Small intestine (tissue), 7 donors: ENCODE measurements around the gene JMJD1C. TPM values are rescaled to one million over a fixed set of nuclear protein-coding genes. Genes with fewer than 3 reads are reported as not detected.

ENCODE experiments used
- DNase-seq, 2 donors: peaks; one replicate each; pipeline versions ENCODE4 v3.0.0 to v3.0.0-alpha.2; 2013
- FAIRE-seq: peaks from 2 replicates; lab custom pipeline; 2012; peaks lifted over from hg19 to GRCh38; lab: Jason Lieb, UNC
- H3K27ac ChIP-seq, 3 donors: one replicate each; pipeline ENCODE4 v1.5.1; 2013; ENCODE audit warnings: low read length in 2 of 3, mild to moderate bottlenecking in 2 of 3, control low read depth in 1 of 3, inconsistent platforms in 1 of 3, low read depth in 1 of 3, moderate library complexity in 1 of 3
- H3K27me3 ChIP-seq, 3 donors: one replicate each; pipeline ENCODE4 v1.6.1; 2013; ENCODE audit warnings: low read length in 3 of 3, inconsistent platforms in 1 of 3; ENCODE audit not compliant: control insufficient read depth in 3 of 3, insufficient read depth in 3 of 3
- H3K36me3 ChIP-seq, 3 donors: one replicate each; pipeline ENCODE4 v1.6.1; 2013; ENCODE audit warnings: low read length in 3 of 3, inconsistent platforms in 1 of 3, low read depth in 1 of 3, mild to moderate bottlenecking in 1 of 3, moderate library complexity in 1 of 3; ENCODE audit not compliant: control insufficient read depth in 3 of 3, insufficient read depth in 2 of 3
- H3K4me1 ChIP-seq, 3 donors: one replicate each; pipeline ENCODE4 v1.6.1; 2013; ENCODE audit warnings: low read length in 2 of 3, inconsistent platforms in 1 of 3, low read depth in 1 of 3, mild to moderate bottlenecking in 1 of 3, moderate library complexity in 1 of 3; ENCODE audit not compliant: control insufficient read depth in 3 of 3, insufficient read depth in 2 of 3
- H3K4me3 ChIP-seq, 3 donors: one replicate each; pipeline ENCODE4 v1.5.1; 2013; ENCODE audit warnings: low read length in 3 of 3, control low read depth in 1 of 3, inconsistent platforms in 1 of 3, low read depth in 1 of 3, mild to moderate bottlenecking in 1 of 3, moderate library complexity in 1 of 3
- H3K9me3 ChIP-seq, 2 donors: one replicate each; pipeline ENCODE4 v1.6.1; 2013; ENCODE audit warnings: low read depth in 1 of 2, low read length in 1 of 2; ENCODE audit not compliant: control insufficient read depth in 2 of 2, insufficient read depth in 1 of 2
- WGBS, 3 donors: extraction: QIAGEN DNeasy Blood & Tissue Kit; methylation state at CpG; one replicate each; pipeline ENCODE4 v1.1.7; 2013; 5-methylcytosine and 5-hydroxymethylcytosine counted together
- polyA plus RNA-seq, 4 donors: library from polyadenylated mRNA; stranded (reverse) in 3 of 4; unstranded in 1 of 4; fragments of 200-250 nt in 3 of 4; fragments of 120-200 nt in 1 of 4; gene quantifications; one replicate each; pipeline versions ENCODE4 v1.2.1 to v1.2.3, GENCODE V29; 2013
- donor health status: healthy with polysubstance abuse.
- donor health status: control.
- donor health status: control.
- donor health status: Bipolar disorder and iron deficiency.
- donor health status: healthy.

The JMJD1C gene
- polyA plus RNA-seq, 4 donors: 22.4 to 108 (median 39.1) TPM

DNA sequence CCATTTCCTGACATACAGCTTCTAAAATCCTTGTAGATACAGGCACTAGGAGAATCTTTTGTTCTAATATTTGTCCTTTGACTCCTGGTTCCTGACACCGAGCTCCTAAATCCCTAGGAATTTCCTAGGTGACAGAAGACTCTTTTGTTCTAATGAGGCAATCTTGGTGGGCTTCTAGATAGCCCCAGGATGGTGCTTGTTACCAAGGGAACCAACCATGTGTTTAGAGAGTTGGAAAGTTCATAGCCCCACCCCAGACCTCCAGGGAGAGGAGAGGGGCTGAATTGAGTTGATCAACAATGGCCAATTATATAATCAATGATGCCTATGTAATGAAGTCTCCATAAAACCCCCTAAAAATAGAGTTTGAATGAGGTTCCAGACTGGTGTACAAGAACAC is 145.1 kb downstream of the JMJD1C start:
- H3K27me3 ChIP-seq: no peaks in the 10 kb centered on the region
- no peaks in the 10 kb centered on the region for H3K4me1 ChIP-seq
- H3K4me3 ChIP-seq: no peak overlapping the region
- no peak overlapping the region for H3K27ac ChIP-seq
- FAIRE-seq (no peak), DNase-seq (no peak)
- 80 to 93% (median 81%) methylated on average over 1 of the region's 1 CpG for WGBS, 3 donors
- no peaks in the 10 kb centered on the region for H3K9me3 ChIP-seq
- H3K36me3 ChIP-seq: peaks cover 0 to 11% (median 4%) of the 10 kb centered on the region in 3 donors

DNA sequence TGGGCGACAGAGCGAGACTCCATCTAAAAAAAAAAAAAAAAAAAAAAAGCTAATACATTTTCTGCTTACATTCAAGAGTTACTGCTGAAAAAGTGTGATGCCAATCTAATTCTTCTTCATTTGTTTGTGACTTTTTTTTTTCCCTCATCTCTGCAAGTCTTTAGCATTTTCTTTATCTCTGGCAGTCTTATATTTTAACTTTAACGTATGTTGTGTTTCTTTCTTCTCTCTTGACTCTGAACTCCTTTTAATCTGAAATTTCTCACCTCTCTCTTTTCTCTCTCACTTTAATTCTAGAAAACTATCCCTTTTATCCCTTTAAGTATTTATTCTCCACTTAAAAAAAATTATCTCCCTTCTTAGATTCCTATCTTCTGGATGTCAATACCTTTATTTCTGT is 146.5 kb downstream of the JMJD1C start:
- Histone ChIP-seq H3K36me3 (peaks cover 0 to 17% (median 4%) of the 10 kb centered on the region in 3 donors), H3K4me1 (no peaks in the 10 kb centered on the region), H3K4me3 (no peak overlapping the region), H3K27ac (no peak overlapping the region), H3K27me3 (no peaks in the 10 kb centered on the region), H3K9me3 (no peaks in the 10 kb centered on the region)
- DNase-seq: no peak
- no peak for FAIRE-seq
- WGBS, 3 donors: 95 to 99% (median 97%) methylated on average over 3 of the region's 3 CpGs

DNA sequence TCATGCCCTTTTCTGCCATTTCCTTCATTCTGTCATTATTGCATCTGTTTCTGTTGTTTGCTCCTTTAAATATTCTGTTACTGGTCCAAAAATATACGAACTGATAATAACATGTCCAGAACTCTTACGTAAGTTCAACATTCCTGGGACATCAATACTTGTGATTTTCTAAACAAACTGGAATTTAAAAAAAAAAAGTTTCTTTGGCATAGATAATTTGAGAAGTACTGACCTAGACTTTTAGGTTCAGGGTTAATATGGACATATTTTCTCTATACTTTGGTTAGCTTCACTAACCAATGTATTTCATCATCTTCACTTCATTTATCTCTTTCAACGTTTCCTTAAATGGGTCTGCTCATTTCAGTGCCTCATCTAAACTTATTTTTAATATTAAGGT is 147.3 kb downstream of the JMJD1C start:
- Histone ChIP-seq H3K9me3 (no peaks in the 10 kb centered on the region), H3K4me3 (no peak overlapping the region), H3K4me1 (no peaks in the 10 kb centered on the region), H3K27ac (no peak overlapping the region), H3K36me3 (peaks cover 0 to 18% (median 4%) of the 10 kb centered on the region in 3 donors), H3K27me3 (no peaks in the 10 kb centered on the region)
- FAIRE-seq (no peak), DNase-seq (no peak)
- 71 to 86% (median 79%) methylated on average over 3 of the region's 3 CpGs for WGBS, 3 donors

DNA sequence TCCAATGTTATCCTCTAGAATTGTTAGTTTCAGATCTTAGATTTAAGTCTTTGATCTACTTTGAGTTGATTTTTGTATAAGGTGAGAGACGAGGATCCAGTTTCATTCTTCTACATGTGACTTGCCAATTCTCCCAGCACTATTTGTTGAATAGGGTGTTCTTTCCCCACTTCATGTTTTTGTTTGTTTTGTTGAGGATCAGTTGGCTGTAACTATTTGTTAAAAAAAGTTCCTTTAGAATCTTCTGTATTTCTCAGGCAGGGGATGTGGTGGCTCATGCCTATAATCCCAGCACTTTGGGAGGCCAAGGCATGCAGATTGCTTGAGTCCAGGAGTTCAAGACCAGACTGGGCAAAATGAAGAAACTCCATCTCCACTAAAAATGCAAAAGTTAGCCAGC is 151.8 kb downstream of the JMJD1C start:
- Histone ChIP-seq H3K36me3 (peaks cover 0 to 22% (median 0%) of the 10 kb centered on the region in 3 donors), H3K27me3 (no peaks in the 10 kb centered on the region), H3K27ac (no peak overlapping the region), H3K9me3 (no peaks in the 10 kb centered on the region), H3K4me3 (no peak overlapping the region), H3K4me1 (no peaks in the 10 kb centered on the region)
- FAIRE-seq (no peak), DNase-seq (no peak)
- WGBS, 3 donors: 82 to 95% (median 92%) methylated on average over 1 of the region's 1 CpG

DNA sequence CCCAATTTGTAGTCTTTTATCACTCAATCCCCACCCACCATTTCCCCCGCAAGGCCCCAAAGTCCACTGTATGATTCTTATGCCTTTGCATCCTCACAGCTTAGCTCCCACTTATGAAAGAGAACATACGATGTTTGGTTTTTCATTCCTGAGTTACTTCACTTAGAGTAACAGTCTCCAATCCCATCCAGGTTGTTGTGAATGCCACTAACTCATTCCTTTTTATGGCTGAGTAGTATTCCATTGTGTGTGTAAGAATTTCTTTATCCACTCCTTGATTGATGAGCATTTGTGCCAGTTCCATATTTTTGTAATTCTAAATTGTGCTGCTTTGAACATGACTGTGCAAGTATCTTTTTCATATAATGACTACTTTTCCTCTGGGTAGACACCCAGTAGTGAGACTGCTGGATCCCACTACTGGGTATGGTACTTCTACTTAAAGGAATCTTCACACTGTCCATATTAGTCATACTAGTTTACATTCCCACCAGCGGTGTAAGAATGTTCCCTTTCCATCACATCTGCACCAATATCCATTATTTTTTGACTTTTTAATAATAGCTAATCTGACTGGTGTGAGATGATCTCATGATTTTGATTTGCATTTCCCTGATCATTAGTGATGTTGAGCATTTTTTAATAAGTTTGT is 152.6 kb downstream of the JMJD1C start:
- Histone ChIP-seq H3K36me3 (peaks cover 0 to 22% (median 0%) of the 10 kb centered on the region in 3 donors), H3K9me3 (no peaks in the 10 kb centered on the region), H3K4me1 (no peaks in the 10 kb centered on the region), H3K27ac (no peak overlapping the region), H3K27me3 (no peaks in the 10 kb centered on the region), H3K4me3 (no peak overlapping the region)
- no peak for FAIRE-seq
- no peak for DNase-seq
- 87 to 99% (median 99%) methylated on average over 3 of the region's 3 CpGs for WGBS, 3 donors

DNA sequence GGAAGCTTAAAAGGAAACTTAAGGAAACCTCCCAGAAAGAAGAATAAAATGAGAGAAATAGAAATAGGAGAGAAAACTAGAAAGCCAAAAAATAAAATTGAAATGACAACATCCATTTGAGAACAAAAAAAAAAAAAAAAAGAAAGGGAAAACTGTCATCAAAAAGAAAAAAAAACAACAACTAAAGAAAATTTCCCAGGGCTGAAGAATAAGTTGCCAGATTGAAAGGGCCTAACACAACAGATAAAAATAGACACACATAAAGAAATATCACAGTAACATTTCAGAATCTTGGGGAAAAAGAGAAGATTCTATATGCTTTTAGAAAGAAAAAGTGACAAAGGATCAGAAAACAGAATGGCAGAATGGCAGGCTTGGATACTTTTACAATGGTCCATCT is 157.1 kb downstream of the JMJD1C start:
- no peak overlapping the region for H3K27ac ChIP-seq
- H3K4me1 ChIP-seq: no peaks in the 10 kb centered on the region
- peaks cover 0 to 9% (median 0%) of the 10 kb centered on the region in 3 donors for H3K36me3 ChIP-seq
- DNase-seq (no peak), FAIRE-seq (no peak)
- no peaks in the 10 kb centered on the region for H3K9me3 ChIP-seq
- no peak overlapping the region for H3K4me3 ChIP-seq
- H3K27me3 ChIP-seq: no peaks in the 10 kb centered on the region

DNA sequence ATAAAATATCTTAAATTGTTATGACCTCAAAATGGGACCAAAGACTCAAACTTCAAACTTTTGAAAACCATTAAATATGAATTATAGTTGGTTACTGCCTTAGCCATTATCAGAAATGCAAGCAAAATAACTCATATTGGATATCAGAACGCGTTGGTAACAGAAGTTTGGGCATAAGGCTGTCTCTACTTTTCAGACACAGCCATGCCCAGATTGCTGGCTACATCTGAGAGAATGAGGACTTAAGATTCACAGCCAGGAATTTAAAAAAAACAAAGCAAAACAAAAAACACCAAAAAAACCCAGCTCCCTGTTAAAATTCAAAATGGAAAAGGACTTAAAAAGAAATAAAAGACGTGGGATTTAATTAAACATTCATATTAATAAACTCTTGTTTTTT is 161.6 kb downstream of the JMJD1C start:
- Histone ChIP-seq H3K4me3 (no peak overlapping the region), H3K4me1 (no peaks in the 10 kb centered on the region), H3K36me3 (peaks cover 0 to 8% (median 0%) of the 10 kb centered on the region in 3 donors), H3K27ac (no peak overlapping the region), H3K27me3 (no peaks in the 10 kb centered on the region), H3K9me3 (no peaks in the 10 kb centered on the region)
- 94 to 96% (median 95%) methylated on average over 3 of the region's 3 CpGs for WGBS, 3 donors
- DNase-seq: no peak
- no peak for FAIRE-seq

DNA sequence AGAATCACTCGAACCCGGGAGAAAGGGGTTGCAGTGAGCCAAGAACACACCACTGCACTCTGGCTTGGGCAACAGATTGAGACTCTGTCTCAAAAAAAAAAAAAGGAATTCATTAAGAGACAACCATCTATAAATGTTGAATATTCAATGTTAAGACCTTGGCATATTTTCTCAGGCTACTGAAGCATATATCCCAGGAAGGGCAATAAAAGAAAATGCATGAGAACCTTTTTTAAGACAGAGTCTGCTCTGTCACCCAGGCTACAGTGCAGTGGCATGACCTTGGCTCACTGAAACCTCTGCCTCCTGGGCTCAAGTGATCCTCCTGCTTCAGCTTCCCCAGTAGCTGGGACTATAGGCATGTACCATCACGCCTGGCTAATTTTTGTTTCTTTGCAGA is 165.0 kb downstream of the JMJD1C start:
- no peak overlapping the region for H3K4me3 ChIP-seq
- no peaks in the 10 kb centered on the region for H3K9me3 ChIP-seq
- peaks cover 0 to 19% (median 0%) of the 10 kb centered on the region in 3 donors for H3K36me3 ChIP-seq
- DNase-seq (no peak), FAIRE-seq (no peak)
- 93 to 99% (median 99%) methylated on average over 3 of the region's 3 CpGs for WGBS, 3 donors
- no peaks in the 10 kb centered on the region for H3K4me1 ChIP-seq
- H3K27ac ChIP-seq: no peak overlapping the region
- H3K27me3 ChIP-seq: no peaks in the 10 kb centered on the region

DNA sequence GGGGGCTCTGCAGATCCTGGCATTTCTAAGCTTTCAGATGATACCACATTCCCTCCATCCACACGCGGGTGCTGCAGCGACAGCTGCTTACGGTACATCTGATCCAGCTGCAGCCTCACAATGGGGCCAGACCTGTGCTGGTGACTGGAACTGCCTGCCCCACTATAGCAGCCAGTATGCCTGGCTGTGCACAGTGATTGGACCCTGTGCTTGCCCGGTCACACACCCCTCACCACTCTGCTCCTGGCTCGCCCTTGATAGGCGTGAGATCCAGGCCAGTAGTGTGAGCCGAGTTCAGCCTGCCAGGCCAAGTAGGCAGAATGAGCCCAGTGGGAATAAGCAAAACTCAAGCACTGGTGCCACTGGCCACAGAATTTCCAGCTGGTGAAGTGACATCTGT is 167.8 kb downstream of the JMJD1C start:
- DNase-seq (no peak), FAIRE-seq (no peak)
- WGBS, 3 donors: 95 to 98% (median 97%) methylated on average over 8 of the region's 8 CpGs
- Histone ChIP-seq H3K27me3 (no peaks in the 10 kb centered on the region), H3K27ac (no peak overlapping the region), H3K36me3 (peaks cover 0 to 14% (median 0%) of the 10 kb centered on the region in 3 donors), H3K9me3 (no peaks in the 10 kb centered on the region), H3K4me3 (no peak overlapping the region), H3K4me1 (no peaks in the 10 kb centered on the region)
